T47D (cell line): ENCODE data around the gene RPS15.
"Not testable (repeated sequence)": the region's sequence is repeated elsewhere in the genome, so short reads cannot be mapped to it uniquely, and the experiment has no call there.

Source experiments
- DNase-seq, 2 experiments: peaks; one replicate each; pipeline versions ENCODE4 v3.0.0 to v3.0.0-alpha.2; 2011 to 2012; ENCODE audit warnings: low read depth in 1 of 2, low spot score in 1 of 2
- JUND ChIP-seq: IDR thresholded peaks from 2 replicates; pipeline ENCODE4 v1.6.1; 2012; ENCODE audit warnings: low read depth
- in situ Hi-C: cut with HindIII; loops from 2 replicates; pipeline ENCODE4 v1.10.0; 2016; ENCODE audit warnings: low sequenced_read_pairs, low pct_unique_long_range_greater_than_20kb

The RPS15 gene

GRCh38 chr19:1417681-1418495, 20.3 kb upstream of the RPS15 start:
- no peak for TF ChIP-seq JUND
- in situ Hi-C loops: no loop called here
- DNase-seq: no peak

GRCh38 chr19:1418496-1418775, 19.8 kb upstream of the RPS15 start:
- no peak for DNase-seq
- in situ Hi-C loops: no loop called here
- TF ChIP-seq JUND: no peak

- in situ Hi-C loops: no loop called here
- TF ChIP-seq JUND: no peak
- DNase-seq: no peak
Observed at GRCh38 chr19:1418951-1419738, 19.1 kb upstream of the RPS15 start.

- in situ Hi-C loops, DNase-seq: not testable (repeated sequence)
Observed at GRCh38 chr19:1420085-1420484, 18.1 kb upstream of the RPS15 start.

- in situ Hi-C loops: no loop called here
- DNase-seq: no peak
- no peak for TF ChIP-seq JUND
Observed at GRCh38 chr19:1420590-1420989, 17.6 kb upstream of the RPS15 start.

- in situ Hi-C loops: no loop called here
- no peak for TF ChIP-seq JUND
- DNase-seq: no peak
Observed at GRCh38 chr19:1421218-1421957, 16.8 kb upstream of the RPS15 start.

- in situ Hi-C loops: no loop called here
- DNase-seq: no peak
- TF ChIP-seq JUND: no peak
Observed at GRCh38 chr19:1421958-1422305, 16.3 kb upstream of the RPS15 start.

GRCh38 chr19:1422360-1422759, 15.8 kb upstream of the RPS15 start:
- no peak for DNase-seq
- in situ Hi-C loops: no loop called here
- no peak for TF ChIP-seq JUND

GRCh38 chr19:1422943-1423342, 15.3 kb upstream of the RPS15 start:
- no peak for DNase-seq
- no peak for TF ChIP-seq JUND
- in situ Hi-C loops: no loop called here

- TF ChIP-seq JUND: no peak
- no peak for DNase-seq
- in situ Hi-C loops: no loop called here
Observed at GRCh38 chr19:1423436-1424191, 14.6 kb upstream of the RPS15 start.

- TF ChIP-seq JUND: no peak
- no peak for DNase-seq
- in situ Hi-C loops: no loop called here
Observed at GRCh38 chr19:1424192-1424955, 13.8 kb upstream of the RPS15 start.
